HEK293 (cell line): ENCODE data around the gene SPNS2.

Source experiments
- CTCF ChIP-seq: fragments of 450-650 bp; formaldehyde crosslinking; IDR thresholded peaks from 2 replicates; pipeline ENCODE4 v1.5.1; 2016; ENCODE audit warnings: missing biosample characterization, missing genetic modification characterization
- GFI1B ChIP-seq: fragments of 450-650 bp; formaldehyde crosslinking; IDR thresholded peaks from 2 replicates; pipeline ENCODE4 v1.5.1; 2016; ENCODE audit warnings: missing biosample characterization, missing genetic modification characterization
- IKZF3 ChIP-seq: fragments of 450-650 bp; IDR thresholded peaks from 2 replicates; pipeline ENCODE4 v1.5.0; 2018; ENCODE audit warnings: missing biosample characterization, mild to moderate bottlenecking, missing genetic modification characterization, moderate library complexity
- MEIS1 ChIP-seq: sonication (generic); formaldehyde crosslinking; IDR thresholded peaks from 2 replicates; pipeline ENCODE4 v1.8.1; 2022; ENCODE audit warnings: missing genetic modification reagents, mild to moderate bottlenecking, borderline replicate concordance
- PRDM2 ChIP-seq: fragments of 450-650 bp; formaldehyde crosslinking; IDR thresholded peaks from 2 replicates; pipeline ENCODE4 v1.5.1; 2016; ENCODE audit warnings: missing biosample characterization, missing genetic modification characterization, borderline replicate concordance
- SETDB1 ChIP-seq: IDR thresholded peaks from one replicate; pipeline ENCODE4 v1.6.1; 2017; ENCODE audit warnings: mild to moderate bottlenecking, low read length, moderate library complexity, mixed read lengths; ENCODE audit not compliant: insufficient read length
- SP7 ChIP-seq: fragments of 450-650 bp; formaldehyde crosslinking; IDR thresholded peaks from 2 replicates; pipeline ENCODE4 v1.5.1; 2016; ENCODE audit warnings: missing biosample characterization, missing genetic modification characterization
- ZBTB17 ChIP-seq: fragments of 450-650 bp; formaldehyde crosslinking; IDR thresholded peaks from 2 replicates; pipeline ENCODE4 v1.5.1; 2016; ENCODE audit warnings: missing biosample characterization, missing genetic modification characterization
- ZBTB20 ChIP-seq: fragments of 450-650 bp; formaldehyde crosslinking; IDR thresholded peaks from 2 replicates; pipeline ENCODE4 v1.5.1; 2016; ENCODE audit warnings: missing biosample characterization, missing genetic modification characterization
- ZNF112 ChIP-seq: fragments of 450-650 bp; formaldehyde crosslinking; IDR thresholded peaks from 2 replicates; pipeline ENCODE4 v1.5.0; 2017; ENCODE audit warnings: missing biosample characterization, missing genetic modification characterization
- ZNF132 ChIP-seq: fragments of 450-650 bp; formaldehyde crosslinking; IDR thresholded peaks from 2 replicates; pipeline ENCODE4 v1.5.1; 2017; ENCODE audit warnings: missing biosample characterization, missing genetic modification characterization, borderline replicate concordance
- ZNF19 ChIP-seq: fragments of 450-650 bp; formaldehyde crosslinking; IDR thresholded peaks from 2 replicates; pipeline ENCODE4; 2016; ENCODE audit warnings: missing biosample characterization, missing genetic modification characterization, low read depth
- ZNF24 ChIP-seq: fragments of 450-650 bp; formaldehyde crosslinking; IDR thresholded peaks from 2 replicates; pipeline ENCODE4 v1.5.1; 2016; ENCODE audit warnings: missing biosample characterization, missing genetic modification characterization
- ZNF335 ChIP-seq: fragments of 450-650 bp; formaldehyde crosslinking; conservative IDR thresholded peaks from 2 replicates; pipeline ENCODE4 v1.5.1; 2016; ENCODE audit warnings: missing biosample characterization, missing genetic modification characterization
- ZNF350 ChIP-seq: fragments of 450-650 bp; formaldehyde crosslinking; IDR thresholded peaks from 2 replicates; pipeline ENCODE4 v1.5.0; 2017; ENCODE audit warnings: missing biosample characterization, mild to moderate bottlenecking, missing genetic modification characterization
- ZNF362 ChIP-seq: fragments of 450-650 bp; formaldehyde crosslinking; IDR thresholded peaks from 2 replicates; pipeline ENCODE4 v1.5.1; 2016; ENCODE audit warnings: missing biosample characterization, missing genetic modification characterization
- ZNF560 ChIP-seq: fragments of 450-650 bp; formaldehyde crosslinking; IDR thresholded peaks from 2 replicates; pipeline ENCODE4 v1.5.1; 2017; ENCODE audit warnings: missing biosample characterization, missing genetic modification characterization, borderline replicate concordance
- ZNF596 ChIP-seq: fragments of 450-650 bp; IDR thresholded peaks from 2 replicates; pipeline ENCODE4 v1.5.0; 2018; ENCODE audit warnings: missing biosample characterization, mild to moderate bottlenecking, missing genetic modification characterization, moderate library complexity
- ZNF629 ChIP-seq: fragments of 450-650 bp; formaldehyde crosslinking; IDR thresholded peaks from 2 replicates; pipeline ENCODE4 v1.5.1; 2017; ENCODE audit warnings: missing biosample characterization, missing genetic modification characterization
- TF ChIP-seq, protein P1 (sequence below): fragments of 450-650 bp; formaldehyde crosslinking; conservative IDR thresholded peaks from 2 replicates; pipeline ENCODE4 v1.5.1; 2016; ENCODE audit warnings: low read depth, missing biosample characterization, missing genetic modification characterization
- TF ChIP-seq, protein P2 (sequence below): fragments of 450-650 bp; IDR thresholded peaks from 2 replicates; pipeline ENCODE4 v1.5.1; 2018; ENCODE audit warnings: missing biosample characterization, mild to moderate bottlenecking, missing genetic modification characterization
- TF ChIP-seq, protein P3 (sequence below): fragments of 450-650 bp; formaldehyde crosslinking; IDR thresholded peaks from 2 replicates; pipeline ENCODE4 v1.5.1; 2016; ENCODE audit warnings: missing biosample characterization, missing genetic modification characterization

Gene SPNS2

GRCh38 chr17:4565209-4566141 is 66.8 kb downstream of the SPNS2 start (continued):
- TF ChIP-seq GFI1B (tag by site-specific recombination) = no peak
- TF ChIP-seq MEIS1 (CRISPR knock-in tag) = no peak
- TF ChIP-seq, protein P1, sequence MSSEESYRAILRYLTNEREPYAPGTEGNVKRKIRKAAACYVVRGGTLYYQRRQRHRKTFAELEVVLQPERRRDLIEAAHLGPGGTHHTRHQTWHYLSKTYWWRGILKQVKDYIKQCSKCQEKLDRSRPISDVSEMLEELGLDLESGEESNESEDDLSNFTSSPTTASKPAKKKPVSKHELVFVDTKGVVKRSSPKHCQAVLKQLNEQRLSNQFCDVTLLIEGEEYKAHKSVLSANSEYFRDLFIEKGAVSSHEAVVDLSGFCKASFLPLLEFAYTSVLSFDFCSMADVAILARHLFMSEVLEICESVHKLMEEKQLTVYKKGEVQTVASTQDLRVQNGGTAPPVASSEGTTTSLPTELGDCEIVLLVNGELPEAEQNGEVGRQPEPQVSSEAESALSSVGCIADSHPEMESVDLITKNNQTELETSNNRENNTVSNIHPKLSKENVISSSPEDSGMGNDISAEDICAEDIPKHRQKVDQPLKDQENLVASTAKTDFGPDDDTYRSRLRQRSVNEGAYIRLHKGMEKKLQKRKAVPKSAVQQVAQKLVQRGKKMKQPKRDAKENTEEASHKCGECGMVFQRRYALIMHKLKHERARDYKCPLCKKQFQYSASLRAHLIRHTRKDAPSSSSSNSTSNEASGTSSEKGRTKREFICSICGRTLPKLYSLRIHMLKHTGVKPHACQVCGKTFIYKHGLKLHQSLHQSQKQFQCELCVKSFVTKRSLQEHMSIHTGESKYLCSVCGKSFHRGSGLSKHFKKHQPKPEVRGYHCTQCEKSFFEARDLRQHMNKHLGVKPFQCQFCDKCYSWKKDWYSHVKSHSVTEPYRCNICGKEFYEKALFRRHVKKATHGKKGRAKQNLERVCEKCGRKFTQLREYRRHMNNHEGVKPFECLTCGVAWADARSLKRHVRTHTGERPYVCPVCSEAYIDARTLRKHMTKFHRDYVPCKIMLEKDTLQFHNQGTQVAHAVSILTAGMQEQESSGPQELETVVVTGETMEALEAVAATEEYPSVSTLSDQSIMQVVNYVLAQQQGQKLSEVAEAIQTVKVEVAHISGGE = no peak
- TF ChIP-seq ZNF335 (tag by site-specific recombination) = peak; percentile 90
- TF ChIP-seq SETDB1 = peak; percentile 43
- TF ChIP-seq ZNF596 (tag by site-specific recombination) = no peak
- TF ChIP-seq ZNF112 = no peak
- TF ChIP-seq ZBTB20 = no peak
- no peak for TF ChIP-seq ZNF560 (tag by site-specific recombination)
- 0 out of 2 replicates have a peak, but pooled peaks have one; percentile 14 for TF ChIP-seq ZNF362 (tag by site-specific recombination)
- peak; percentile 52; the same call in 1 of the 2 replicates for TF ChIP-seq CTCF (tag by site-specific recombination)
- TF ChIP-seq IKZF3 (tag by site-specific recombination) = peak; percentile 85
- 0 out of 2 replicates have a peak, but pooled peaks have one; percentile 34 for TF ChIP-seq ZNF24 (tag by site-specific recombination)
- TF ChIP-seq, protein P2, sequence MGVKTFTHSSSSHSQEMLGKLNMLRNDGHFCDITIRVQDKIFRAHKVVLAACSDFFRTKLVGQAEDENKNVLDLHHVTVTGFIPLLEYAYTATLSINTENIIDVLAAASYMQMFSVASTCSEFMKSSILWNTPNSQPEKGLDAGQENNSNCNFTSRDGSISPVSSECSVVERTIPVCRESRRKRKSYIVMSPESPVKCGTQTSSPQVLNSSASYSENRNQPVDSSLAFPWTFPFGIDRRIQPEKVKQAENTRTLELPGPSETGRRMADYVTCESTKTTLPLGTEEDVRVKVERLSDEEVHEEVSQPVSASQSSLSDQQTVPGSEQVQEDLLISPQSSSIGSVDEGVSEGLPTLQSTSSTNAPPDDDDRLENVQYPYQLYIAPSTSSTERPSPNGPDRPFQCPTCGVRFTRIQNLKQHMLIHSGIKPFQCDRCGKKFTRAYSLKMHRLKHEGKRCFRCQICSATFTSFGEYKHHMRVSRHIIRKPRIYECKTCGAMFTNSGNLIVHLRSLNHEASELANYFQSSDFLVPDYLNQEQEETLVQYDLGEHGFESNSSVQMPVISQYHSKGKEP = peak; percentile 22; the same call in 1 of the 2 replicates
- TF ChIP-seq, protein P3, sequence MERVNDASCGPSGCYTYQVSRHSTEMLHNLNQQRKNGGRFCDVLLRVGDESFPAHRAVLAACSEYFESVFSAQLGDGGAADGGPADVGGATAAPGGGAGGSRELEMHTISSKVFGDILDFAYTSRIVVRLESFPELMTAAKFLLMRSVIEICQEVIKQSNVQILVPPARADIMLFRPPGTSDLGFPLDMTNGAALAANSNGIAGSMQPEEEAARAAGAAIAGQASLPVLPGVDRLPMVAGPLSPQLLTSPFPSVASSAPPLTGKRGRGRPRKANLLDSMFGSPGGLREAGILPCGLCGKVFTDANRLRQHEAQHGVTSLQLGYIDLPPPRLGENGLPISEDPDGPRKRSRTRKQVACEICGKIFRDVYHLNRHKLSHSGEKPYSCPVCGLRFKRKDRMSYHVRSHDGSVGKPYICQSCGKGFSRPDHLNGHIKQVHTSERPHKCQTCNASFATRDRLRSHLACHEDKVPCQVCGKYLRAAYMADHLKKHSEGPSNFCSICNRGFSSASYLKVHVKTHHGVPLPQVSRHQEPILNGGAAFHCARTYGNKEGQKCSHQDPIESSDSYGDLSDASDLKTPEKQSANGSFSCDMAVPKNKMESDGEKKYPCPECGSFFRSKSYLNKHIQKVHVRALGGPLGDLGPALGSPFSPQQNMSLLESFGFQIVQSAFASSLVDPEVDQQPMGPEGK = no peak
- no peak for TF ChIP-seq PRDM2 (tag by site-specific recombination)
- TF ChIP-seq ZNF132 (tag by site-specific recombination) = no peak
- 0 out of 2 replicates have a peak, but pooled peaks have one; percentile 24 for TF ChIP-seq ZBTB17 (tag by site-specific recombination)
- no peak for TF ChIP-seq ZNF19 (tag by site-specific recombination)
- peak; percentile 31; the same call in 1 of the 2 replicates for TF ChIP-seq ZNF629 (tag by site-specific recombination)
- no peak for TF ChIP-seq ZNF350
- peak; percentile 49; the same call in 1 of the 2 replicates for TF ChIP-seq SP7 (tag by site-specific recombination)
